Measurements from ENCODE around the gene TRAPPC2. TPM values are rescaled to one million over a fixed set of nuclear protein-coding genes. Genes with fewer than 3 reads are reported as not detected.

TRAPPC2 gene
- total and polyA plus RNA-seq, 2 of the 13 experiments (the other 11 are each of a cell fraction or from before 2014, with no cell fraction given), result 4.4 to 8.1 TPM

GRCh38 chrX:13694983-13695382, 39.4 kb downstream of the TRAPPC2 start:
- DNase-seq (ENCODE audit: low spot score) (no peak), FAIRE-seq (no peak), ATAC-seq (no peak)
- H3K79me2 ChIP-seq (ENCODE audit: insufficient read depth, low read length), result peaks cover 72% of the 10 kb centered on the region
- 97% methylated on average over 6 of the region's 8 CpGs for WGBS (ENCODE audit: low lambda C conversion rate)
- no peak overlapping the region for H3K4me3 ChIP-seq (replicated peaks in 1 of 3; ENCODE audit: insufficient read depth in 1 of 3, low read depth in 2 of 3, low read length in 3 of 3)
- no peak overlapping the region for H3K9ac ChIP-seq (ENCODE audit: insufficient read depth, low read depth, low read length)
- in situ Hi-C loops (cut with HindIII; ENCODE audit: extremely low pct_ligation_motif_present, low pct_unique_long_range_greater_than_20kb) (no loop called here), intact Hi-C loops (cut with micrococcal nuclease; ENCODE audit: unreplicated experiment) (no loop called here)
- ChIA-PET POLR2A (no interaction called here), CTCF (ENCODE audit: low intra/inter-chr PET ratio, low total read pairs) (no interaction called here)
- no peaks in the 10 kb centered on the region for H3K36me3 ChIP-seq (replicated peaks in 1 of 2; ENCODE audit: control insufficient read depth in 1 of 2, insufficient read depth in 2 of 2, low read length in 2 of 2)
- no peak overlapping the region for H2AFZ ChIP-seq (ENCODE audit: low read length)
- H3K4me1 ChIP-seq (ENCODE audit: insufficient read depth, low read length), result peaks cover 43% of the 10 kb centered on the region
- no peak overlapping the region for H3K4me2 ChIP-seq (ENCODE audit: low read depth, low read length)
- no peaks in the 10 kb centered on the region for H3K27me3 ChIP-seq (ENCODE audit: control insufficient read depth in 1 of 2, insufficient read depth in 2 of 2, low read length in 2 of 2)
- no peaks in the 10 kb centered on the region for H3K9me3 ChIP-seq (ENCODE audit: low read length)
- H3K27ac ChIP-seq (ENCODE audit: extremely low read length, insufficient read depth, low read length), result no peak overlapping the region
- BruUV-seq (replicated peaks), result no TSS peak
- H4K20me1 ChIP-seq (ENCODE audit: insufficient read depth, low read length), result 0 out of 2 replicates have a peak, but pooled peaks cover 3% of the 10 kb centered on the region
- TF ChIP-seq ZNF567 (CRISPR knock-in tag; IDR thresholded peaks at IDR 0.05; ENCODE audit: borderline replicate concordance) (no peak), ZNF234 (CRISPR knock-in tag; conservative IDR thresholded peaks at IDR 0.05) (no peak), ZBTB20 (CRISPR knock-in tag; IDR thresholded peaks at IDR 0.05; ENCODE audit: borderline replicate concordance, low read depth) (no peak), BCL6 (CRISPR knock-in tag; IDR thresholded peaks at IDR 0.05) (no peak), NR2C2 (CRISPR knock-in tag; IDR thresholded peaks at IDR 0.05; ENCODE audit: borderline replicate concordance) (no peak), YY1 (IDR thresholded peaks at IDR 0.05; ENCODE audit: insufficient read depth, insufficient replicate concordance, low read depth, low read length) (no peak), ZNF280D (CRISPR knock-in tag; IDR thresholded peaks at IDR 0.05) (no peak), CENPT (CRISPR knock-in tag; IDR thresholded peaks at IDR 0.05; ENCODE audit: low read depth) (no peak), RFX5 (IDR thresholded peaks at IDR 0.05; ENCODE audit: low read depth, low read length) (no peak), BORCS8-MEF2B (CRISPR knock-in tag; IDR thresholded peaks at IDR 0.05) (no peak), SIN3B (IDR thresholded peaks at IDR 0.05; ENCODE audit: low read length) (no peak), ZNF513 (CRISPR knock-in tag; conservative IDR thresholded peaks at IDR 0.05) (no peak), HHEX (CRISPR knock-in tag; IDR thresholded peaks at IDR 0.05) (no peak)
- TF ChIP-seq, protein P1, sequence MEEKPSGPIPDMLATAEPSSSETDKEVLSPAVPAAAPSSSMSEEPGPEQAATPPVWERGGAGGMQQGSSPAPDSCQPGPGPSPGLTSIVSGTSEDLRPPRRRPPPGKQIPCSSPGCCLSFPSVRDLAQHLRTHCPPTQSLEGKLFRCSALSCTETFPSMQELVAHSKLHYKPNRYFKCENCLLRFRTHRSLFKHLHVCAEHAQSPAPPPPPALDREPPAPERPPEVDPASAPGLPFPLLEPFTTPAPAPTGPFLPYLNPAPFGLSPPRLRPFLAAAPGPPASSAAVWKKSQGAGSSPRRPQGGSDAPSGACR (CRISPR knock-in tag; IDR thresholded peaks at IDR 0.05), result no peak
- TF ChIP-seq, protein P2, sequence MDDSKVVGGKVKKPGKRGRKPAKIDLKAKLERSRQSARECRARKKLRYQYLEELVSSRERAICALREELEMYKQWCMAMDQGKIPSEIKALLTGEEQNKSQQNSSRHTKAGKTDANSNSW (CRISPR knock-in tag; IDR thresholded peaks at IDR 0.05; ENCODE audit: borderline replicate concordance), result no peak
- TF ChIP-seq, protein P3, sequence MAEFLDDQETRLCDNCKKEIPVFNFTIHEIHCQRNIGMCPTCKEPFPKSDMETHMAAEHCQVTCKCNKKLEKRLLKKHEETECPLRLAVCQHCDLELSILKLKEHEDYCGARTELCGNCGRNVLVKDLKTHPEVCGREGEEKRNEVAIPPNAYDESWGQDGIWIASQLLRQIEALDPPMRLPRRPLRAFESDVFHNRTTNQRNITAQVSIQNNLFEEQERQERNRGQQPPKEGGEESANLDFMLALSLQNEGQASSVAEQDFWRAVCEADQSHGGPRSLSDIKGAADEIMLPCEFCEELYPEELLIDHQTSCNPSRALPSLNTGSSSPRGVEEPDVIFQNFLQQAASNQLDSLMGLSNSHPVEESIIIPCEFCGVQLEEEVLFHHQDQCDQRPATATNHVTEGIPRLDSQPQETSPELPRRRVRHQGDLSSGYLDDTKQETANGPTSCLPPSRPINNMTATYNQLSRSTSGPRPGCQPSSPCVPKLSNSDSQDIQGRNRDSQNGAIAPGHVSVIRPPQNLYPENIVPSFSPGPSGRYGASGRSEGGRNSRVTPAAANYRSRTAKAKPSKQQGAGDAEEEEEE (CRISPR knock-in tag; IDR thresholded peaks at IDR 0.05; ENCODE audit: borderline replicate concordance), result no peak
- TF ChIP-seq, protein P4, sequence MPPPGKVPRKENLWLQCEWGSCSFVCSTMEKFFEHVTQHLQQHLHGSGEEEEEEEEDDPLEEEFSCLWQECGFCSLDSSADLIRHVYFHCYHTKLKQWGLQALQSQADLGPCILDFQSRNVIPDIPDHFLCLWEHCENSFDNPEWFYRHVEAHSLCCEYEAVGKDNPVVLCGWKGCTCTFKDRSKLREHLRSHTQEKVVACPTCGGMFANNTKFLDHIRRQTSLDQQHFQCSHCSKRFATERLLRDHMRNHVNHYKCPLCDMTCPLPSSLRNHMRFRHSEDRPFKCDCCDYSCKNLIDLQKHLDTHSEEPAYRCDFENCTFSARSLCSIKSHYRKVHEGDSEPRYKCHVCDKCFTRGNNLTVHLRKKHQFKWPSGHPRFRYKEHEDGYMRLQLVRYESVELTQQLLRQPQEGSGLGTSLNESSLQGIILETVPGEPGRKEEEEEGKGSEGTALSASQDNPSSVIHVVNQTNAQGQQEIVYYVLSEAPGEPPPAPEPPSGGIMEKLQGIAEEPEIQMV (CRISPR knock-in tag; IDR thresholded peaks at IDR 0.05; ENCODE audit: low read depth), result no peak
